Tibial nerve (tissue), 3 donors: Measurements from ENCODE around the gene UBALD1.

Experiments used
- CTCF ChIP-seq, 5 experiments: fragments of 200-600 bp in 3 of 5; fragments of 450-650 bp in 2 of 5; sonication (generic) in 3 of 5; IDR thresholded peaks; one replicate each; pipeline ENCODE4 v1.5.1; 2016 to 2019; ENCODE audit warnings: antibody characterized with exemption in 5 of 5, mild to moderate bottlenecking in 3 of 5, moderate library complexity in 2 of 5
- POLR2A ChIP-seq, 2 donors: fragments of 450-650 bp; IDR thresholded peaks; one replicate each; pipeline ENCODE4 v1.6.1; 2017; ENCODE audit warnings: antibody characterized with exemption in 2 of 2, mild to moderate bottlenecking in 2 of 2, moderate library complexity in 2 of 2

GRCh38 chr16:4639899-4640509, 25.3 kb upstream of the UBALD1 start:
- no peak for TF ChIP-seq CTCF (IDR thresholded peaks at IDR 0.05)
- TF ChIP-seq POLR2A (IDR thresholded peaks at IDR 0.05), result no peak
